Upper lobe of right lung (tissue), 1 donor: Measurements from ENCODE around the gene TSPAN12. TPM values are rescaled to one million over a fixed set of nuclear protein-coding genes. Genes with fewer than 3 reads are reported as not detected.
A peak's percentile ranks its signal among the peaks of the same experiment; 100 is the strongest.

Source experiments
- ATAC-seq: fragments of 200-7000 bp; cut with Tn5 transposase; one replicate; pipeline ENCODE4 v1.9.1; 2020; ENCODE audit warnings: mild to moderate bottlenecking, moderate library complexity
- DNase-seq: peaks from one replicate; pipeline ENCODE4 v3.0.0-alpha.2; 2020
- H3K27ac ChIP-seq: fragments of 200-600 bp; one replicate; pipeline ENCODE4 v1.8.0; 2022
- H3K27me3 ChIP-seq: fragments of 200-600 bp; one replicate; pipeline ENCODE4 v1.8.0; 2022; ENCODE audit warnings: mild to moderate bottlenecking
- H3K36me3 ChIP-seq: fragments of 200-600 bp; one replicate; pipeline ENCODE4 v1.8.0; 2022
- H3K4me1 ChIP-seq: fragments of 200-600 bp; one replicate; pipeline ENCODE4 v1.8.0; 2022
- H3K4me3 ChIP-seq: fragments of 200-600 bp; one replicate; pipeline ENCODE4 v1.8.0; 2022; ENCODE audit warnings: mild to moderate bottlenecking
- H3K9me3 ChIP-seq: fragments of 200-600 bp; one replicate; pipeline ENCODE4 v1.8.0; 2022
- CTCF ChIP-seq: fragments of 200-600 bp; IDR thresholded peaks from one replicate; pipeline ENCODE4 v1.8.0; 2022; ENCODE audit warnings: antibody characterized with exemption
- intact Hi-C: fragments of 100-400 bp; cut with DNase I; formaldehyde crosslinking; loops from one replicate; pipeline ENCODE4 v1.11.0; 2022
- total RNA-seq: library from RNA; stranded (reverse); fragmentation: NEBNext Ultra II Directional; extraction: Animal tissue kit (Norgen Biotek cat#: 25700); gene quantifications from one replicate; pipeline ENCODE4 v1.2.1, GENCODE V29; 2021
- donor health status: DM: no; HTN: yes; CAD: no; lungs with severe emphysema.

Gene TSPAN12
- total RNA-seq, 1 donor from 2014 or later = 51.8 TPM

- intact Hi-C loops = no loop called here
- TF ChIP-seq CTCF = no peak
- no peak overlapping the region for H3K27ac ChIP-seq
- no peaks in the 10 kb centered on the region for H3K27me3 ChIP-seq
- no peaks in the 10 kb centered on the region for H3K4me1 ChIP-seq
- H3K4me3 ChIP-seq = no peak overlapping the region
- DNase-seq (no peak), ATAC-seq (no peak)
- no peaks in the 10 kb centered on the region for H3K9me3 ChIP-seq
- H3K36me3 ChIP-seq = peaks cover 7% of the 10 kb centered on the region
Observed at GRCh38 chr7:120813089-120813488, 44.9 kb downstream of the TSPAN12 start.

DNA sequence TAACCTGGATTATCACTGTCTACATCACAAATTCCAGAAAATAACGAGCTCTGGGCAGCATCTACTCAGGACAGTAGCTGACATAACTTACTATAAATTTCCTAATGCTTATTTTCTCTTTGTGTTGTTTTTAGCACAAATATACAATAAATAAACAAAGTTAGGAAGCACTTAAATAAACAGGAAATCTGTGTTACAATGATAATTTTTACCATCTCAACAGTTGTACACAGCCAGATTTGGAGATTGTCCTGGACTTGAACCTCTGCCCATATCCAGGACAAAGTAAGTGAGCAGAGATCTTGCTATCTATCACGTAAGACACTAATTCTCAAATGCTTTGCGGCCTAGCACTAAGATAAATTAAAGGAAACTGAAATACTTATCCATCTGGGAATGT is 48.7 kb downstream of the TSPAN12 start:
- DNase-seq (no peak), ATAC-seq (no peak)
- Histone ChIP-seq H3K27me3 (no peaks in the 10 kb centered on the region), H3K27ac (no peak overlapping the region), H3K4me3 (no peak overlapping the region), H3K36me3 (no peaks in the 10 kb centered on the region), H3K4me1 (no peaks in the 10 kb centered on the region), H3K9me3 (no peaks in the 10 kb centered on the region)
- intact Hi-C loops = loop anchor here (5.0 kb wide), 1 partner anchor 133 kb away; no protein-coding TSS in a partner anchor
- no peak for TF ChIP-seq CTCF

- no peak for ATAC-seq
- Histone ChIP-seq H3K4me1 (no peaks in the 10 kb centered on the region), H3K27ac (no peak overlapping the region), H3K27me3 (no peaks in the 10 kb centered on the region), H3K9me3 (no peaks in the 10 kb centered on the region), H3K36me3 (no peaks in the 10 kb centered on the region), H3K4me3 (no peak overlapping the region)
- intact Hi-C loops = loop anchor here (5.0 kb wide), 1 partner anchor 135 kb away; no protein-coding TSS in a partner anchor
- TF ChIP-seq CTCF = no peak
- DNase-seq = no peak
Observed at GRCh38 chr7:120807390-120807789, 50.6 kb downstream of the TSPAN12 start.

DNA sequence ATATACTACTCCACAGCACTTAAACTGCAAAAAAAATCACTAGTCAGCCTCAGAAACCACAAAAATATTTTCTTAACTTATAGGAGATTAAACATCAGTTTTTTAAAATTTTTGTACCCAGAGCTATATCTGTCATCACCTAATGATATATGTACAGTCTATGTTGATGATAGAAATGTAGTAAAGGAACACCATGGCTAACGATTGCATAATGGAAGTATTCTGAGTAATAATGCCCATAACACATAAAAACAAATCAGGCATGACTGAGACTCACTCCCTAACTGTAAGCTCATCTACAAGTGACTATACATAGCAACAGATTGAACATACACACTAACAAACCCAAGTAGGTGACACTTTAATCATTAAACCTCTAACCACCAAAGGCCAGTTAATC is 51.3 kb downstream of the TSPAN12 start:
- no peak for TF ChIP-seq CTCF
- no peak for ATAC-seq
- intact Hi-C loops = loop anchor here (5.0 kb wide), 1 partner anchor 136 kb away; no protein-coding TSS in a partner anchor
- no peak for DNase-seq
- Histone ChIP-seq H3K27me3 (no peaks in the 10 kb centered on the region), H3K4me1 (no peaks in the 10 kb centered on the region), H3K27ac (no peak overlapping the region), H3K36me3 (no peaks in the 10 kb centered on the region), H3K4me3 (no peak overlapping the region), H3K9me3 (no peaks in the 10 kb centered on the region)

- Histone ChIP-seq H3K36me3 (no peaks in the 10 kb centered on the region), H3K4me1 (no peaks in the 10 kb centered on the region), H3K27me3 (no peaks in the 10 kb centered on the region), H3K27ac (no peak overlapping the region), H3K4me3 (no peak overlapping the region), H3K9me3 (no peaks in the 10 kb centered on the region)
- peak; percentile 83 for TF ChIP-seq CTCF
- DNase-seq (no peak), ATAC-seq (peak; percentile 88)
- intact Hi-C loops = loop anchor here (5.0 kb wide), 1 partner anchor 136 kb away; no protein-coding TSS in a partner anchor
Observed at GRCh38 chr7:120805636-120806388, 52.1 kb downstream of the TSPAN12 start.
